ENCODE measurements around the gene SGPP1. TPM values are rescaled to one million over a fixed set of nuclear protein-coding genes. Genes with fewer than 3 reads are reported as not detected.

SGPP1 gene
- total RNA-seq, 6 experiments from 2014 or later, result 13.2 to 25.6 (median 20.9) TPM

- H3K36me3 ChIP-seq, result peaks cover 0 to 3% (median 0%) of the 10 kb centered on the region in 4 donors
- DNase-seq, result no peak
- intact Hi-C loops (cut with DNase I), result no loop called here
- no peak overlapping the region for H3K4me3 ChIP-seq
- TF ChIP-seq, protein P1, sequence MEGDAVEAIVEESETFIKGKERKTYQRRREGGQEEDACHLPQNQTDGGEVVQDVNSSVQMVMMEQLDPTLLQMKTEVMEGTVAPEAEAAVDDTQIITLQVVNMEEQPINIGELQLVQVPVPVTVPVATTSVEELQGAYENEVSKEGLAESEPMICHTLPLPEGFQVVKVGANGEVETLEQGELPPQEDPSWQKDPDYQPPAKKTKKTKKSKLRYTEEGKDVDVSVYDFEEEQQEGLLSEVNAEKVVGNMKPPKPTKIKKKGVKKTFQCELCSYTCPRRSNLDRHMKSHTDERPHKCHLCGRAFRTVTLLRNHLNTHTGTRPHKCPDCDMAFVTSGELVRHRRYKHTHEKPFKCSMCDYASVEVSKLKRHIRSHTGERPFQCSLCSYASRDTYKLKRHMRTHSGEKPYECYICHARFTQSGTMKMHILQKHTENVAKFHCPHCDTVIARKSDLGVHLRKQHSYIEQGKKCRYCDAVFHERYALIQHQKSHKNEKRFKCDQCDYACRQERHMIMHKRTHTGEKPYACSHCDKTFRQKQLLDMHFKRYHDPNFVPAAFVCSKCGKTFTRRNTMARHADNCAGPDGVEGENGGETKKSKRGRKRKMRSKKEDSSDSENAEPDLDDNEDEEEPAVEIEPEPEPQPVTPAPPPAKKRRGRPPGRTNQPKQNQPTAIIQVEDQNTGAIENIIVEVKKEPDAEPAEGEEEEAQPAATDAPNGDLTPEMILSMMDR (IDR thresholded peaks at IDR 0.05), result no peak
- TF ChIP-seq POLR2A (IDR thresholded peaks at IDR 0.05), result no peak
- H3K27ac ChIP-seq, result no peak overlapping the region
- no peaks in the 10 kb centered on the region for H3K9me3 ChIP-seq
- no peaks in the 10 kb centered on the region for H3K4me1 ChIP-seq
- ATAC-seq, result no peak
- WGBS (ENCODE audit: insufficient coverage, low coverage, low lambda C conversion rate, missing lambda C conversion rate), result 91% methylated on average over 1 of the region's 1 CpG
- H3K27me3 ChIP-seq, result no peaks in the 10 kb centered on the region
Observed at GRCh38 chr14:63685401-63685800, 42.5 kb downstream of the SGPP1 start.

GRCh38 chr14:63682727-63683593, 44.9 kb downstream of the SGPP1 start:
- no peak overlapping the region for H3K27ac ChIP-seq
- H3K9me3 ChIP-seq, result no peaks in the 10 kb centered on the region
- no peaks in the 10 kb centered on the region for H3K4me1 ChIP-seq
- no peaks in the 10 kb centered on the region for H3K27me3 ChIP-seq
- TF ChIP-seq POLR2A (IDR thresholded peaks at IDR 0.05), result no peak
- TF ChIP-seq, protein P1 (IDR thresholded peaks at IDR 0.05), result no peak
- peaks cover 0 to 3% (median 0%) of the 10 kb centered on the region in 4 donors for H3K36me3 ChIP-seq
- no peak for DNase-seq
- 95% methylated on average over 9 of the region's 9 CpGs for WGBS (ENCODE audit: insufficient coverage, low coverage, low lambda C conversion rate, missing lambda C conversion rate)
- no peak for ATAC-seq
- no peak overlapping the region for H3K4me3 ChIP-seq
- intact Hi-C loops (cut with DNase I), result no loop called here

DNA sequence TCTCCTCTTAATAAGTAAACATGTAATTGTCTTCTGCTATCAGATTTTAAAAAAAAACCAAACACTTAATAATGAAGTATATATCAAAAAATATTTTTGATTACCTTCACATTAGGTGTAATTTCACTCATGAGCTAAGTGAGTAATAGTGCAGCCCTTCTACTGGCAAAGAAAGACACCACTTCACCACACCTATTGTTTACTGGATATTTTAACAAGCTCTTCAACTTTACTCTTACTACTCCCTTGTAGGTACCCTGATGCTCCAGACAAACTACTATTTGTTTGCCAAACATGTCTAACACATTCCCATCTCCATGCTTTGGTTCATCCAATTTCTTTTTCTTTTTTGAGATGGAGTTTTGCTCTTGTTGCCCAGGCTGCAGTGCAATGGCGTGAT, 49.3 kb downstream of the SGPP1 start:
- H3K27me3 ChIP-seq, result no peaks in the 10 kb centered on the region
- WGBS (ENCODE audit: insufficient coverage, low coverage, low lambda C conversion rate, missing lambda C conversion rate), result 91% methylated on average over 1 of the region's 1 CpG
- H3K4me1 ChIP-seq, result no peaks in the 10 kb centered on the region
- H3K36me3 ChIP-seq, result no peaks in the 10 kb centered on the region
- H3K4me3 ChIP-seq, result no peak overlapping the region
- DNase-seq (no peak), ATAC-seq (no peak)
- H3K9me3 ChIP-seq, result no peaks in the 10 kb centered on the region
- no peak overlapping the region for H3K27ac ChIP-seq
- intact Hi-C loops (cut with DNase I), result no loop called here
- no peak for TF ChIP-seq POLR2A (IDR thresholded peaks at IDR 0.05)
- TF ChIP-seq, protein P1 (IDR thresholded peaks at IDR 0.05), result no peak

DNA sequence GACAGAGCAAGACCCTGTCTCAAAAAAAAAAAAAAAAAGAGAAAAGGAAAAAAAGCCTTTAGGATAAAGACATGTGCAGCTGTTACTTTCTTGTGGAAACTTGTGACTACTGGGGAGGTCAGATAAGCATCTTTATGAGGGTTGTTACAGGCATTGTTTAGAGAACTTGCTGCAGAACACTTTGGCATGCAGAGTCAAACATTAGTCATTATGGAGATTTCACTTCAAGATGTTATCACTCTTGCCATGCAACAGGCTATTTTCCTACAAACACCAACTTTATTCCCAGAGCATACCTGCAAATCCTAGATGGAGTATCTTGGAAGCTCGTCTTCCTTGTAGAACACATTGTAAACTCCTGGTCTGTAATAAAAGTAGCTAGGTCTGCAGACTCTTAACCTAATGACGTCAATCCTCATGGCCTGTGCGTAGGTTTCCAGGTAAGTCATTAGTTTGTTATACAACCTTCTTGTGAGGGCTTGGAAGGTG, 49.9 kb downstream of the SGPP1 start:
- ATAC-seq (no peak), DNase-seq (no peak)
- TF ChIP-seq, protein P1 (IDR thresholded peaks at IDR 0.05), result no peak
- TF ChIP-seq POLR2A (IDR thresholded peaks at IDR 0.05), result no peak

More for the DNA sequence above, 49.9 kb downstream of the SGPP1 start:
- no peaks in the 10 kb centered on the region for H3K9me3 ChIP-seq
- no peaks in the 10 kb centered on the region for H3K4me1 ChIP-seq
- H3K36me3 ChIP-seq, result no peaks in the 10 kb centered on the region
- intact Hi-C loops (cut with DNase I), result no loop called here
- H3K4me3 ChIP-seq, result no peak overlapping the region
- WGBS (ENCODE audit: insufficient coverage, low coverage, low lambda C conversion rate, missing lambda C conversion rate), result 100% methylated on average over 3 of the region's 3 CpGs
- no peak overlapping the region for H3K27ac ChIP-seq
- no peaks in the 10 kb centered on the region for H3K27me3 ChIP-seq

Measured in right lobe of liver (tissue), 6 donors.